ENCODE measurements around the gene CNTN4. TPM values are rescaled to one million over a fixed set of nuclear protein-coding genes. Genes with fewer than 3 reads are reported as not detected.

CNTN4 gene
- total RNA-seq, 1 donor from 2014 or later = 0.79 TPM

DNA sequence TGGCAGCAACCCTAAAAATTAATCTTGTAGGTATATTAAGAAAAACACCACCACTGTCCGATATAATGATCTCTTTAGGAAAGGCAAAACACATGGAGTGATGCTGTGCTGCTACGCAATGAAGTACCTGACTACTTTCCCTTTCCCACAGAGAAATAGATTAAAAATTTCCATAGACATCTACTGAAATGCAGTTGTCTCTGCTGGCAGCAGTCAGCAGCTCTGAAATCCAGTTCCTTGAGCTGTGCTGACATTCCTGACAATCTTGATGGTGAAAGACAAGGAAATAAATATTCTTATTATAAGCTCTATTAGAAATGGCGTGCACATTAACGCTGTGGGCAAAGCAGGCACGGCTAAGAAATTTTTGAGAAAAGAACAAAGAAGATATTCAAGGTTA, 723.9 kb downstream of the CNTN4 start:
- TF ChIP-seq, protein P1, sequence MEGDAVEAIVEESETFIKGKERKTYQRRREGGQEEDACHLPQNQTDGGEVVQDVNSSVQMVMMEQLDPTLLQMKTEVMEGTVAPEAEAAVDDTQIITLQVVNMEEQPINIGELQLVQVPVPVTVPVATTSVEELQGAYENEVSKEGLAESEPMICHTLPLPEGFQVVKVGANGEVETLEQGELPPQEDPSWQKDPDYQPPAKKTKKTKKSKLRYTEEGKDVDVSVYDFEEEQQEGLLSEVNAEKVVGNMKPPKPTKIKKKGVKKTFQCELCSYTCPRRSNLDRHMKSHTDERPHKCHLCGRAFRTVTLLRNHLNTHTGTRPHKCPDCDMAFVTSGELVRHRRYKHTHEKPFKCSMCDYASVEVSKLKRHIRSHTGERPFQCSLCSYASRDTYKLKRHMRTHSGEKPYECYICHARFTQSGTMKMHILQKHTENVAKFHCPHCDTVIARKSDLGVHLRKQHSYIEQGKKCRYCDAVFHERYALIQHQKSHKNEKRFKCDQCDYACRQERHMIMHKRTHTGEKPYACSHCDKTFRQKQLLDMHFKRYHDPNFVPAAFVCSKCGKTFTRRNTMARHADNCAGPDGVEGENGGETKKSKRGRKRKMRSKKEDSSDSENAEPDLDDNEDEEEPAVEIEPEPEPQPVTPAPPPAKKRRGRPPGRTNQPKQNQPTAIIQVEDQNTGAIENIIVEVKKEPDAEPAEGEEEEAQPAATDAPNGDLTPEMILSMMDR (IDR thresholded peaks at IDR 0.05; ENCODE audit: insufficient read depth, low read length, severe bottlenecking) = no peak
- Histone ChIP-seq H3K36me3 (ENCODE audit: control insufficient read depth, insufficient read depth, low read length) (no peaks in the 10 kb centered on the region), H3K27me3 (ENCODE audit: control insufficient read depth, insufficient read depth, low read length) (no peaks in the 10 kb centered on the region), H3K4me3 (ENCODE audit: low read depth, low read length) (no peak overlapping the region)
- DNase-seq (ENCODE audit: low read depth) (no peak), FAIRE-seq (no peak)

DNA sequence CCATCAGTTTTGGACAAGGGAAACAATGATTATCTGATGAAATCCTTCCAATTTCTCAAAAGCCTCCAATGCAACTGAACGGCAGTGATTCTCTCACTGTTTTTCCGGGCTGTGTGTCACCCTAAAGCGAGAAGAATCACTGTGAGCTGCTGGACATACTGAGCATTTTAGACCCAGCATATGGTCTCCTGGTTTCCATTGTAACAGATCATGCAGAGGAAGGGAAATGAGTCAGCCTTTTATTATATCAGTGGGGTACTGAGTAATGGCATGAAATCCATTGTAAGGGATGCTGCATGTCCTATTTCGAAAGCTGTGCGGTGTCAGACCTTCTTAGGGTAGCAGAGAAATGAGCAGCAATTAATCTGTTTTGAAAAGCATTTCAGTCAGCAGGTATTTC, 724.4 kb downstream of the CNTN4 start:
- TF ChIP-seq, protein P1 (IDR thresholded peaks at IDR 0.05; ENCODE audit: insufficient read depth, low read length, severe bottlenecking) = no peak
- H3K36me3 ChIP-seq (ENCODE audit: control insufficient read depth, insufficient read depth, low read length) = no peaks in the 10 kb centered on the region
- H3K27me3 ChIP-seq (ENCODE audit: control insufficient read depth, insufficient read depth, low read length) = no peaks in the 10 kb centered on the region
- no peak overlapping the region for H3K4me3 ChIP-seq (ENCODE audit: low read depth, low read length)
- DNase-seq (ENCODE audit: low read depth) = peak; percentile 14
- no peak for FAIRE-seq

DNA sequence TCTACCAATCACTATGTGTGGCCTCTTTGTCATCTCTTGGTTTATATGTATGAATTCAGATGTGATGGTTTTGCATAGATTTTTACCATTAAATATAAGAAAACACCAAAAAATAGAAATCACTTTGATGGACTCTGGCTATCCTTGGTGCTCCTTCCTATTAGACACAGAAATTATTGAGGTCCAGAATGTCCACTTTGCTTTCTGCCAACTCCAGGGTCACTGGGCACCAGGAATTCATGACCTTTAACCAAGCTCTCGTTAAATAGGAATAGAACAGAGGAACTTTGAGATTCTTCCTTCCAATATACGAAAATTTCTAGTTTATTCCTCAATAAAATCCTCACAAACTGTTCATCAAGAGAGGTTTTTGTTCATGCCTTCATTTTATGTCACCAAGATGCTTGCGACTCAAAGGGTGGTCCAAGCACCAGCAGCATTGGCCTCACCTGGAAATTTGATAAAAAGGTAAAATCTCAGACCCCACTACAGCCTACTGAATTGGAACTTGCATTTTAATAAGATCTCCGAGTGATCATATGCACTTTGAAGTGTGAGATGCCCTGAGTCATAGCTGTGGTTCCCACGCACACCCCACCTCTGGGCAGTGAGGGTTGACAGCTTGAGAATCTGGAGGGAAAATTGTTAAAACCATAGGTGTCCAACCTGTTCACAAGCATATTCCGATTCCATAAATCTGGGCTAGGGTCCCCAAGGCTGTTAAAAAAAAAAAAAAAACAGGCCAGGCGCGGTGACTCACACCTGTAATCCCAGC, 725.0 kb downstream of the CNTN4 start:
- H3K36me3 ChIP-seq (ENCODE audit: control insufficient read depth, insufficient read depth, low read length) = no peaks in the 10 kb centered on the region
- no peak overlapping the region for H3K4me3 ChIP-seq (ENCODE audit: low read depth, low read length)
- TF ChIP-seq, protein P1 (IDR thresholded peaks at IDR 0.05; ENCODE audit: insufficient read depth, low read length, severe bottlenecking) = no peak
- no peak for FAIRE-seq
- H3K27me3 ChIP-seq (ENCODE audit: control insufficient read depth, insufficient read depth, low read length) = no peaks in the 10 kb centered on the region
- DNase-seq (ENCODE audit: low read depth) = no peak

DNA sequence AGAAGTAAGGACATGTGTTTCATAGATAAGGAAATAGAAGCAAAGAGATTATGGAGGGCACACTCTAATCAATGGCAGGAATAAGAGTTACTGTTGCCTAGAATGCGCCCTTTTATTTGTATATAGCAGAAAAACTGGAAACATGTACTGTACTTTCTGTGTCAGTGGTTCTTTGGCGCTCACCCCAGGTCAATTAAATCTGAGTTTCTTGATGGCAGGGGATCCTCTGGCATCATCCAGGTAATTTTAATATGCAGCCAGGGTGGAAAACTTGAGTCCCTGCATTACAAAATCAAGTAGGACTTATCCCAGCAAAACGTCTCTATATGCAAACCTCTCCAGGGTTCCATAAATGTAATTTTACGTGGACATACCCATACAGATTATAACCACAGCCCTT, 727.4 kb downstream of the CNTN4 start:
- FAIRE-seq = no peak
- no peaks in the 10 kb centered on the region for H3K36me3 ChIP-seq (ENCODE audit: control insufficient read depth, insufficient read depth, low read length)
- no peak for DNase-seq (ENCODE audit: low read depth)
- H3K4me3 ChIP-seq (ENCODE audit: low read depth, low read length) = no peak overlapping the region
- TF ChIP-seq, protein P1 (IDR thresholded peaks at IDR 0.05; ENCODE audit: insufficient read depth, low read length, severe bottlenecking) = no peak
- H3K27me3 ChIP-seq (ENCODE audit: control insufficient read depth, insufficient read depth, low read length) = no peaks in the 10 kb centered on the region

DNA sequence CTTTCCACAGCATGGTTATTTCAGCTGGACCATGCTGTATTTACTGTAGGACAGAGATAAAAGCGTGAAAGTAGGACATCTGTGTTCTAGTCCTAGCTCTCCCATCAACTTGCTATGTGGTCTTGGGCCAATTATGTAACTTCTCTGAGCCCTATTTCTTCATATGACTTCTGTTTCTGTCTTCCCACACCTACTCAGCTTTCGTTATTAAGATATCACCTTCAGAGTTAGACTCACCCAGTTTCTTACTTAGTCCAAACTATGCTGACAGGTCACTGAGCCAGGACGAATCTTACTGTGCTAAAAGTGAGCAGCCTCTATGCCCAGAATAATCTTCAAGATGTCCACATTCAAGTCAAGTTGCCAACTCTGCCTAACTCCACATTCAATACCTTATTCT, 727.8 kb downstream of the CNTN4 start:
- H3K27me3 ChIP-seq (ENCODE audit: control insufficient read depth, insufficient read depth, low read length) = no peaks in the 10 kb centered on the region
- FAIRE-seq = no peak
- no peaks in the 10 kb centered on the region for H3K36me3 ChIP-seq (ENCODE audit: control insufficient read depth, insufficient read depth, low read length)
- TF ChIP-seq, protein P1 (IDR thresholded peaks at IDR 0.05; ENCODE audit: insufficient read depth, low read length, severe bottlenecking) = no peak
- DNase-seq (ENCODE audit: low read depth) = no peak
- H3K4me3 ChIP-seq (ENCODE audit: low read depth, low read length) = no peak overlapping the region

DNA sequence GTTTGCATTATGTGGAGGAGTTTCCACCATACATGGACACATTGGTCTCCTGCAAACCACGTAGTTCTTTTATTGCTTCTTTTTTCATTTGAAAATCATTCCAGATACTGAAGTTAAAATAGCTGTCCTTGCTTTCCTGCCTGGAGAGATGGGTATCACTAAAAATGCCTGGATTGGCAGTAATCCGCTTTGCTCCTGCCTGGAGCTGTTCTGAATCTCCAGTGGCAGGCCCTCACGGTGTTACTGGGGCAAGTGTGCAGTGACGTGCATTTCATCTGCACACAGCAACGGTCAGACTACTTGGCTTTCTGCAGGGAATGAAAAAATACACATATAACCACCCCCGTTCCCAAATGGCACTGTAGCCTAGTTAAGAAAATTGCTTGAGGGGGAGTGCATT, 738.6 kb downstream of the CNTN4 start:
- no peak overlapping the region for H3K4me3 ChIP-seq (ENCODE audit: low read depth, low read length)

More for the DNA sequence above, 738.6 kb downstream of the CNTN4 start:
- Histone ChIP-seq H3K36me3 (ENCODE audit: control insufficient read depth, insufficient read depth, low read length) (no peaks in the 10 kb centered on the region), H3K27me3 (ENCODE audit: control insufficient read depth, insufficient read depth, low read length) (no peaks in the 10 kb centered on the region)
- TF ChIP-seq, protein P1 (IDR thresholded peaks at IDR 0.05; ENCODE audit: insufficient read depth, low read length, severe bottlenecking) = no peak
- no peak for FAIRE-seq
- DNase-seq (ENCODE audit: low read depth) = no peak

Measured in bronchial epithelial cell (primary cell).